ENCODE data around the gene ZBTB12. TPM values are rescaled to one million over a fixed set of nuclear protein-coding genes. Genes with fewer than 3 reads are reported as not detected.

Gene ZBTB12
- total and polyA plus RNA-seq, 2 of the 13 experiments (the other 11 are each of a cell fraction or from before 2014, with no cell fraction given): 4.8 to 6.0 TPM

DNA sequence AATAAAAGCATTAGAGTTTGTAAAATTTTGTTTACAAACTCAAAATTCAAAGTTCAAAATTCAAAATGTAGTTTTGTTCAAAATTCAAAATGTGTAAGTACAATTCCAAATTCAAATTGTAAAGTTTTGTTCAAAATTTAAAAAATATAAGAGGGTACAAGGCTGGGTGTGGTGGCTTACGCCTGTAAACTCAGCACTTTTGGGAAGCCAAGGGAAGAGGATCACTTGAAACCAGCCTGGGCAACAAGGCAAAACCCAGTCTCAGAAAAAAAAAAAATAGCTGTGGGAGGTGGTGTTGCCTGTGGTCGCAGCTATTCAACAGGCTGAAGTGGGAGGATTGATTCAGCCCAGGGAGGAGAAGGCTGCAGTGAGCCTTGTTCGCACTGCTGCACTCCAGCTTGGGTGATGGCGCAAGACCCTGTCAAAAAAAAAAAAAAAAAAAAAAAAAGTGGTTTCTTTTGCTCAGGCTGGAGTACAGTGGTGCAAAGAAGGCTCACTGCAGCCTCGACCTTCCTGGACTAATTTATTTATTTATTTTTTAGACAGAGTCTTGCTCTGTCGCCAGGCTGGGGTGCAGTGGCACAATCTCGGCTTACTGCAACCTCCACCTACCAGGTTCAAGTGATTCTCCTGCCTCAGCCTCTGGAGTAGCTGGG, 5.4 kb upstream of the ZBTB12 start (continued):
- TF ChIP-seq NR2F6 (IDR thresholded peaks at IDR 0.05) (no peak), NR2F6 (CRISPR knock-in tag; IDR thresholded peaks at IDR 0.05) (peak; percentile 20; the same call in 1 of the 2 replicates), NFE2L1 (CRISPR knock-in tag; IDR thresholded peaks at IDR 0.05; ENCODE audit: borderline replicate concordance) (no peak), ZNF563 (CRISPR knock-in tag; IDR thresholded peaks at IDR 0.05) (no peak), SKI (IDR thresholded peaks at IDR 0.05; ENCODE audit: partially characterized antibody) (no peak), SRSF9 (IDR thresholded peaks at IDR 0.05; ENCODE audit: borderline replicate concordance, insufficient read depth, low read depth, low read length, poor library complexity, severe bottlenecking) (no peak), ZBED4 (CRISPR knock-in tag; IDR thresholded peaks at IDR 0.05; ENCODE audit: borderline replicate concordance) (no peak), HMG20B (CRISPR knock-in tag; conservative IDR thresholded peaks at IDR 0.05) (no peak), KLF12 (CRISPR knock-in tag; IDR thresholded peaks at IDR 0.05; ENCODE audit: borderline replicate concordance) (no peak), MIER3 (CRISPR knock-in tag; IDR thresholded peaks at IDR 0.05; ENCODE audit: borderline replicate concordance) (no peak), MED8 (CRISPR knock-in tag; IDR thresholded peaks at IDR 0.05; ENCODE audit: insufficient replicate concordance) (no peak), MZF1 (CRISPR knock-in tag; IDR thresholded peaks at IDR 0.05; ENCODE audit: borderline replicate concordance) (no peak), ZEB1 (IDR thresholded peaks at IDR 0.05; ENCODE audit: insufficient replicate concordance, low read depth) (no peak), TEAD3 (CRISPR knock-in tag; optimal IDR thresholded peaks at IDR 0.05; ENCODE audit: borderline replicate concordance) (peak; percentile 31), ZC3H4 (CRISPR knock-in tag; IDR thresholded peaks at IDR 0.05; ENCODE audit: borderline replicate concordance) (no peak), PHF21A (CRISPR knock-in tag; IDR thresholded peaks at IDR 0.05) (0 out of 2 replicates have a peak, but pooled peaks have one; percentile 21), GABPA (IDR thresholded peaks at IDR 0.05; ENCODE audit: low read depth, low read length) (no peak), GABPA (CRISPR knock-in tag; IDR thresholded peaks at IDR 0.05; ENCODE audit: low read depth) (no peak), GTF2F1 (IDR thresholded peaks at IDR 0.05; ENCODE audit: low read length) (no peak), PRPF4 (IDR thresholded peaks at IDR 0.05; ENCODE audit: low read depth, low read length, poor library complexity, severe bottlenecking) (no peak), ZBTB4 (CRISPR knock-in tag; IDR thresholded peaks at IDR 0.05; ENCODE audit: borderline replicate concordance) (no peak), ZNF777 (CRISPR knock-in tag; IDR thresholded peaks at IDR 0.05) (no peak), ZNF564 (CRISPR knock-in tag; IDR thresholded peaks at IDR 0.05) (no peak)

Data from HepG2 (cell line).